Measurements from ENCODE around the gene FBXW4.

The FBXW4 gene

GRCh38 chr10:101565936-101566332 is 129.0 kb downstream of the FBXW4 start:
- Histone ChIP-seq H3K9me3 (replicated peaks in 1 of 2; ENCODE audit: control insufficient read depth in 2 of 2, insufficient read depth in 1 of 2, low read depth in 1 of 2, low read length in 2 of 2) (no peaks in the 10 kb centered on the region), H2BK120ac (ENCODE audit: low read depth, low read length) (no peak overlapping the region), H3K9ac (ENCODE audit: low read depth, low read length, poor library complexity) (no peak overlapping the region), H3K27me3 (ENCODE audit: control insufficient read depth in 3 of 3, insufficient read depth in 3 of 3, low read depth in 1 of 3, low read length in 3 of 3) (peaks cover 0 to 82% (median 41%) of the 10 kb centered on the region in 3 experiments), H3K79me1 (ENCODE audit: low read depth, low read length) (no peaks in the 10 kb centered on the region), H2AK5ac (ENCODE audit: low read depth, low read length) (no peak overlapping the region), H2AFZ (ENCODE audit: low read length) (peak overlapping the region; percentile 81), H3K4me3 (ENCODE audit: low read length in 2 of 2) (no peak overlapping the region), H3K23ac (ENCODE audit: low read depth, low read length, poor library complexity) (peak overlapping the region; percentile 76), H3K14ac (ENCODE audit: low read length) (peak overlapping the region; percentile 25), H3K36me3 (replicated peaks in 1 of 2; ENCODE audit: control insufficient read depth in 2 of 2, insufficient read depth in 2 of 2, low read length in 2 of 2) (no peaks in the 10 kb centered on the region), H3K18ac (ENCODE audit: low read length) (no peak overlapping the region), H2BK5ac (ENCODE audit: low read length) (no peak overlapping the region), H4K8ac (ENCODE audit: low read depth, low read length) (no peak overlapping the region), H2BK12ac (ENCODE audit: low read length) (no peak overlapping the region), H4K91ac (ENCODE audit: low read depth, low read length, poor library complexity) (no peak overlapping the region), H2BK15ac (ENCODE audit: low read length) (no peak overlapping the region), H3K4me2 (ENCODE audit: insufficient read depth, low read length, poor library complexity, severe bottlenecking) (no peak overlapping the region), H3K4me1 (ENCODE audit: control insufficient read depth in 2 of 2, insufficient read depth in 1 of 2, low read depth in 1 of 2, low read length in 2 of 2) (peaks cover 6 to 16% of the 10 kb centered on the region in 2 donors), H3K27ac (replicated peaks; ENCODE audit: low read length) (no peak overlapping the region), H3K4ac (ENCODE audit: low read length) (no peak overlapping the region)
- WGBS, 2 donors (ENCODE audit: extremely low coverage in 2 of 2, insufficient read length in 2 of 2, insufficient replicate concordance in 1 of 2), result no CpG with 5 or more reads among the region's 8 CpGs
- DNase-seq (ENCODE audit: low spot score), result no peak

GRCh38 chr10:101565370-101565900 is 129.5 kb downstream of the FBXW4 start:
- Histone ChIP-seq H4K8ac (ENCODE audit: low read depth, low read length) (no peak overlapping the region), H3K27me3 (ENCODE audit: control insufficient read depth in 3 of 3, insufficient read depth in 3 of 3, low read depth in 1 of 3, low read length in 3 of 3) (peaks cover 0 to 77% (median 36%) of the 10 kb centered on the region in 3 experiments)

GRCh38 chr10:101564490-101564991 is 130.4 kb downstream of the FBXW4 start:
- Histone ChIP-seq H3K27me3 (ENCODE audit: control insufficient read depth in 3 of 3, insufficient read depth in 3 of 3, low read depth in 1 of 3, low read length in 3 of 3) (peaks cover 0 to 71% (median 30%) of the 10 kb centered on the region in 3 experiments), H3K36me3 (replicated peaks in 1 of 2; ENCODE audit: control insufficient read depth in 2 of 2, insufficient read depth in 2 of 2, low read length in 2 of 2) (no peaks in the 10 kb centered on the region)

More at GRCh38 chr10:101565370-101565900, 129.5 kb downstream of the FBXW4 start:
- no peaks in the 10 kb centered on the region for H3K79me1 ChIP-seq (ENCODE audit: low read depth, low read length)
- peaks cover 2 to 13% of the 10 kb centered on the region in 2 donors for H3K4me1 ChIP-seq (ENCODE audit: control insufficient read depth in 2 of 2, insufficient read depth in 1 of 2, low read depth in 1 of 2, low read length in 2 of 2)
- no peak overlapping the region for H2BK15ac ChIP-seq (ENCODE audit: low read length)
- H3K9ac ChIP-seq (ENCODE audit: low read depth, low read length, poor library complexity), result no peak overlapping the region
- no peak overlapping the region for H3K4me2 ChIP-seq (ENCODE audit: insufficient read depth, low read length, poor library complexity, severe bottlenecking)
- H3K4me3 ChIP-seq (ENCODE audit: low read length in 2 of 2), result no peak overlapping the region
- no peak overlapping the region for H3K27ac ChIP-seq (replicated peaks; ENCODE audit: low read length)
- H3K14ac ChIP-seq (ENCODE audit: low read length), result no peak overlapping the region
- H3K18ac ChIP-seq (ENCODE audit: low read length), result no peak overlapping the region
- H2BK120ac ChIP-seq (ENCODE audit: low read depth, low read length), result no peak overlapping the region
- no CpG with 5 or more reads among the region's 5 CpGs for WGBS, 2 donors (ENCODE audit: extremely low coverage in 2 of 2, insufficient read length in 2 of 2, insufficient replicate concordance in 1 of 2)
- H2BK12ac ChIP-seq (ENCODE audit: low read length), result no peak overlapping the region
- no peak overlapping the region for H2BK5ac ChIP-seq (ENCODE audit: low read length)
- H3K4ac ChIP-seq (ENCODE audit: low read length), result no peak overlapping the region
- no peak overlapping the region for H4K91ac ChIP-seq (ENCODE audit: low read depth, low read length, poor library complexity)
- no peak overlapping the region for H2AK5ac ChIP-seq (ENCODE audit: low read depth, low read length)
- DNase-seq (ENCODE audit: low spot score), result no peak
- H3K36me3 ChIP-seq (replicated peaks in 1 of 2; ENCODE audit: control insufficient read depth in 2 of 2, insufficient read depth in 2 of 2, low read length in 2 of 2), result no peaks in the 10 kb centered on the region
- H3K9me3 ChIP-seq (replicated peaks in 1 of 2; ENCODE audit: control insufficient read depth in 2 of 2, insufficient read depth in 1 of 2, low read depth in 1 of 2, low read length in 2 of 2), result no peaks in the 10 kb centered on the region
- no peak overlapping the region for H3K23ac ChIP-seq (ENCODE audit: low read depth, low read length, poor library complexity)
- no peak overlapping the region for H2AFZ ChIP-seq (ENCODE audit: low read length)

GRCh38 chr10:101563497-101564040 is 131.4 kb downstream of the FBXW4 start:
- Histone ChIP-seq H3K4me3 (ENCODE audit: low read length in 2 of 2) (no peak overlapping the region), H2BK15ac (ENCODE audit: low read length) (no peak overlapping the region)

More at GRCh38 chr10:101564490-101564991, 130.4 kb downstream of the FBXW4 start:
- Histone ChIP-seq H3K4me2 (ENCODE audit: insufficient read depth, low read length, poor library complexity, severe bottlenecking) (no peak overlapping the region), H4K8ac (ENCODE audit: low read depth, low read length) (no peak overlapping the region), H4K91ac (ENCODE audit: low read depth, low read length, poor library complexity) (no peak overlapping the region), H2BK15ac (ENCODE audit: low read length) (peak overlapping the region; percentile 73), H2AFZ (ENCODE audit: low read length) (no peak overlapping the region), H3K9ac (ENCODE audit: low read depth, low read length, poor library complexity) (no peak overlapping the region), H2AK5ac (ENCODE audit: low read depth, low read length) (peak overlapping the region; percentile 81), H3K18ac (ENCODE audit: low read length) (no peak overlapping the region), H3K4me3 (ENCODE audit: low read length in 2 of 2) (no peak overlapping the region), H3K4me1 (ENCODE audit: control insufficient read depth in 2 of 2, insufficient read depth in 1 of 2, low read depth in 1 of 2, low read length in 2 of 2) (peaks cover 0 to 11% of the 10 kb centered on the region in 2 donors), H2BK5ac (ENCODE audit: low read length) (no peak overlapping the region), H2BK120ac (ENCODE audit: low read depth, low read length) (peak overlapping the region; percentile 37), H3K27ac (replicated peaks; ENCODE audit: low read length) (no peak overlapping the region), H3K14ac (ENCODE audit: low read length) (peak overlapping the region; percentile 39), H3K23ac (ENCODE audit: low read depth, low read length, poor library complexity) (no peak overlapping the region), H3K9me3 (replicated peaks in 1 of 2; ENCODE audit: control insufficient read depth in 2 of 2, insufficient read depth in 1 of 2, low read depth in 1 of 2, low read length in 2 of 2) (no peaks in the 10 kb centered on the region), H2BK12ac (ENCODE audit: low read length) (no peak overlapping the region), H3K79me1 (ENCODE audit: low read depth, low read length) (no peaks in the 10 kb centered on the region), H3K4ac (ENCODE audit: low read length) (no peak overlapping the region)
- DNase-seq (ENCODE audit: low spot score), result no peak
- WGBS, 2 donors (ENCODE audit: extremely low coverage in 2 of 2, insufficient read length in 2 of 2, insufficient replicate concordance in 1 of 2), result no CpG with 5 or more reads among the region's 15 CpGs

More at GRCh38 chr10:101563497-101564040, 131.4 kb downstream of the FBXW4 start:
- H3K14ac ChIP-seq (ENCODE audit: low read length), result no peak overlapping the region
- H2BK5ac ChIP-seq (ENCODE audit: low read length), result no peak overlapping the region
- H3K18ac ChIP-seq (ENCODE audit: low read length), result no peak overlapping the region
- no peak overlapping the region for H4K8ac ChIP-seq (ENCODE audit: low read depth, low read length)
- no peak overlapping the region for H2BK12ac ChIP-seq (ENCODE audit: low read length)
- H3K9me3 ChIP-seq (replicated peaks in 1 of 2; ENCODE audit: control insufficient read depth in 2 of 2, insufficient read depth in 1 of 2, low read depth in 1 of 2, low read length in 2 of 2), result no peaks in the 10 kb centered on the region
- H3K4me2 ChIP-seq (ENCODE audit: insufficient read depth, low read length, poor library complexity, severe bottlenecking), result no peak overlapping the region
- peaks cover 0 to 7% of the 10 kb centered on the region in 2 donors for H3K4me1 ChIP-seq (ENCODE audit: control insufficient read depth in 2 of 2, insufficient read depth in 1 of 2, low read depth in 1 of 2, low read length in 2 of 2)
- H3K27me3 ChIP-seq (ENCODE audit: control insufficient read depth in 3 of 3, insufficient read depth in 3 of 3, low read depth in 1 of 3, low read length in 3 of 3), result peaks cover 0 to 62% (median 21%) of the 10 kb centered on the region in 3 experiments
- H2BK120ac ChIP-seq (ENCODE audit: low read depth, low read length), result peak overlapping the region; percentile 77
- H3K4ac ChIP-seq (ENCODE audit: low read length), result no peak overlapping the region
- H3K79me1 ChIP-seq (ENCODE audit: low read depth, low read length), result no peaks in the 10 kb centered on the region
- H2AK5ac ChIP-seq (ENCODE audit: low read depth, low read length), result no peak overlapping the region
- no peak for DNase-seq (ENCODE audit: low spot score)
- H2AFZ ChIP-seq (ENCODE audit: low read length), result no peak overlapping the region
- H3K23ac ChIP-seq (ENCODE audit: low read depth, low read length, poor library complexity), result no peak overlapping the region
- WGBS, 2 donors (ENCODE audit: extremely low coverage in 2 of 2, insufficient read length in 2 of 2, insufficient replicate concordance in 1 of 2), result no CpG with 5 or more reads among the region's 11 CpGs
- H3K36me3 ChIP-seq (replicated peaks in 1 of 2; ENCODE audit: control insufficient read depth in 2 of 2, insufficient read depth in 2 of 2, low read length in 2 of 2), result no peaks in the 10 kb centered on the region
- no peak overlapping the region for H4K91ac ChIP-seq (ENCODE audit: low read depth, low read length, poor library complexity)
- H3K27ac ChIP-seq (replicated peaks; ENCODE audit: low read length), result no peak overlapping the region
- no peak overlapping the region for H3K9ac ChIP-seq (ENCODE audit: low read depth, low read length, poor library complexity)

Measured in neuronal stem cell (in vitro differentiated cells).